GM12878 (cell line): ENCODE results near the gene SEC14L6. TPM values are rescaled to one million over a fixed set of nuclear protein-coding genes. Genes with fewer than 3 reads are reported as not detected.

Experiments
- ATAC-seq: fragments of 200-7000 bp; cut with Tn5 transposase; 3 replicates; pipeline ENCODE4 v1.9.1; 2020; ENCODE audit warnings: mild to moderate bottlenecking, moderate library complexity
- BruUV-seq: library from RNA; stranded (reverse); fragments of 400-500 nt; replicated peaks from 2 replicates; lab custom pipeline; 2021; lab: Mats Ljungman, UMichigan
- CTCF ChIA-PET: fragments of 300-600 bp; sonication (Branson Sonifier 250); formaldehyde crosslinking; extraction: SDS; loops from one replicate; lab custom pipeline; 2021; ENCODE audit warnings: inconsistent platforms; lab: Yijun Ruan, JAX
- POLR2A ChIA-PET: fragments of 350-600 bp; formaldehyde crosslinking; extraction: SDS; loops from one replicate; lab custom pipeline; 2021; ENCODE audit warnings: inconsistent platforms; lab: Charles Lee
- RAD21 ChIA-PET: fragments of 300-600 bp; sonication (Branson Sonifier 250); formaldehyde crosslinking; loops from one replicate; lab custom pipeline; 2023; ENCODE audit warnings: antibody characterized with exemption; ENCODE audit not compliant: unreplicated experiment; lab: Charles Lee
- SMC1A ChIA-PET: fragments of 300-600 bp; sonication (Branson Sonifier 250); formaldehyde crosslinking; loops from one replicate; lab custom pipeline; 2023; ENCODE audit not compliant: unreplicated experiment, uncharacterized antibody; lab: Charles Lee
- DNase-seq: peaks from one replicate; pipeline ENCODE4 v3.0.0-alpha.2; 2011; ENCODE audit warnings: low read depth, low spot score
- FAIRE-seq: peaks from 3 replicates; lab custom pipeline; 2011; peaks lifted over from hg19 to GRCh38; lab: Jason Lieb, UNC
- H2AFZ ChIP-seq: 2 replicates; pipeline ENCODE4 v1.6.0; 2011; ENCODE audit warnings: low read depth, low read length, control low read depth; ENCODE audit not compliant: control insufficient read depth
- H3K27ac ChIP-seq: 2 replicates; pipeline ENCODE4 v1.5.1; 2011; ENCODE audit warnings: control low read depth; ENCODE audit not compliant: control insufficient read depth, insufficient read depth
- H3K27me3 ChIP-seq, 2 experiments: replicated peaks in 1 of 2; 2 replicates each; pipeline versions ENCODE4 v1.6.0 to v1.6.1; 2011; ENCODE audit warnings: low read length in 1 of 2; ENCODE audit not compliant: control insufficient read depth in 2 of 2, insufficient read depth in 2 of 2
- H3K36me3 ChIP-seq, 2 experiments: 2 replicates each; pipeline ENCODE4 v1.5.1; 2011; ENCODE audit warnings: low read length in 1 of 2; ENCODE audit not compliant: control insufficient read depth in 2 of 2, insufficient read depth in 2 of 2
- H3K4me1 ChIP-seq: 2 replicates; pipeline ENCODE4 v1.6.1; 2011; ENCODE audit warnings: mild to moderate bottlenecking, low read length, moderate library complexity, mixed read lengths; ENCODE audit not compliant: control insufficient read depth, insufficient read depth
- H3K4me2 ChIP-seq: 2 replicates; pipeline ENCODE4 v1.6.0; 2011; ENCODE audit warnings: control low read depth; ENCODE audit not compliant: control insufficient read depth, insufficient read depth
- H3K4me3 ChIP-seq: fragments of 200-600 bp; sonication (generic); 2 replicates; pipeline ENCODE4 v1.5.1; 2016
- H3K79me2 ChIP-seq: 2 replicates; pipeline ENCODE4 v1.6.0; 2011; ENCODE audit warnings: low read length; ENCODE audit not compliant: control insufficient read depth, insufficient read depth
- H3K9ac ChIP-seq: 2 replicates; pipeline ENCODE4 v1.8.0; 2011; ENCODE audit warnings: low read length, control low read depth, mixed read lengths; ENCODE audit not compliant: control insufficient read depth, insufficient read depth
- H3K9me3 ChIP-seq: replicated peaks from 3 replicates; pipeline ENCODE4 v1.5.1; 2011; ENCODE audit warnings: mild to moderate bottlenecking, low read length; ENCODE audit not compliant: control insufficient read depth, insufficient read depth
- H4K20me1 ChIP-seq: 2 replicates; pipeline ENCODE4 v1.6.0; 2011; ENCODE audit not compliant: control insufficient read depth, insufficient read depth
- BACH1 ChIP-seq: fragments of 450-650 bp; IDR thresholded peaks from 2 replicates; pipeline ENCODE4 v1.6.1; 2017; ENCODE audit warnings: mild to moderate bottlenecking, borderline replicate concordance
- MEF2A ChIP-seq: IDR thresholded peaks from 2 replicates; pipeline ENCODE4 v1.6.1; 2011; ENCODE audit warnings: low read depth, mild to moderate bottlenecking, low read length, moderate library complexity; ENCODE audit not compliant: insufficient read depth
- POLR2AphosphoS5 ChIP-seq: IDR thresholded peaks from 2 replicates; pipeline ENCODE4 v1.6.1; 2011; ENCODE audit warnings: mild to moderate bottlenecking, low read length, inconsistent platforms
- WGBS: methylation state at CpG from one replicate; pipeline ENCODE4 v1.1.6; 2016; ENCODE audit warnings: low lambda C conversion rate; ENCODE audit not compliant: insufficient replicate concordance, insufficient coverage; ENCODE audit errors: missing lambda C conversion rate; 5-methylcytosine and 5-hydroxymethylcytosine counted together
- in situ Hi-C: fragments of 300-500 bp; cut with MboI; formaldehyde crosslinking; loops from 9 replicates; pipeline ENCODE4 v1.14.3; 2018; ENCODE audit warnings: mixed read lengths
- intact Hi-C: fragments of 100-400 bp; cut with micrococcal nuclease; formaldehyde crosslinking; loops from one replicate; pipeline ENCODE4 v1.14.2; 2022; ENCODE audit not compliant: unreplicated experiment
- polyA plus RNA-seq, 11 experiments: library from polyadenylated mRNA; depleted of rRNA in 4 of 11; unstranded in 6 of 11; stranded (reverse) in 5 of 11; fragments of >200 nt; fragmentation: Nextera tagmentation in 4 of 11; fragmentation: Illumina TruSeq in 1 of 11; extraction: Ambion mirVana in 4 of 11; extraction: Trizol in 1 of 11; gene quantifications; 1 replicate in 1 of 11; 2 replicates in 10 of 11; pipeline versions ENCODE4 v1.2.1 to v1.2.3, GENCODE V29; 2011 to 2016; ENCODE audit warnings: inconsistent platforms in 2 of 11, missing spikeins in 2 of 11, low read depth in 1 of 11
- total RNA-seq, 4 experiments: library from RNA; depleted of rRNA in 3 of 4; stranded (reverse); fragments of >200 nt in 3 of 4; fragmentation: Illumina TruSeq in 1 of 4; extraction: Trizol in 1 of 4; gene quantifications; 2 replicates each; pipeline versions ENCODE4 v1.2.1 to v1.2.3, GENCODE V29; 2013 to 2021
- TF ChIP-seq, protein P1 (sequence below): fragments of 450-650 bp; IDR thresholded peaks from 2 replicates; pipeline ENCODE4 v1.6.1; 2016; ENCODE audit warnings: mild to moderate bottlenecking
- TF ChIP-seq, protein P2 (sequence below): IDR thresholded peaks from 2 replicates; pipeline ENCODE4 v1.6.1; 2011; ENCODE audit warnings: borderline replicate concordance, low read depth, mild to moderate bottlenecking, moderate library complexity, low read length; ENCODE audit not compliant: insufficient read depth, poor library complexity, severe bottlenecking
- TF ChIP-seq, protein P3 (sequence below): fragments of 450-650 bp; IDR thresholded peaks from 2 replicates; pipeline ENCODE4 v1.6.1; 2017; ENCODE audit warnings: mild to moderate bottlenecking, moderate library complexity

SEC14L6 gene
- total and polyA plus RNA-seq, 10 of the 15 experiments (the other 5 are each of a cell fraction or from before 2014, with no cell fraction given), result not detected

- SMC1A ChIA-PET, result no interaction called here
- ATAC-seq (no peak), DNase-seq (no peak), FAIRE-seq (no peak)
- no peaks in the 10 kb centered on the region for H3K27me3 ChIP-seq
- RAD21 ChIA-PET, result no interaction called here
- H3K36me3 ChIP-seq, result peaks cover 8 to 21% of the 10 kb centered on the region in 2 experiments
- H4K20me1 ChIP-seq, result no peaks in the 10 kb centered on the region; the same call in 1 of the 2 replicates
- CTCF ChIA-PET, result no interaction called here
- no peak overlapping the region for H3K4me3 ChIP-seq
- no peaks in the 10 kb centered on the region for H3K4me1 ChIP-seq
- no peak overlapping the region for H3K27ac ChIP-seq
- no peak overlapping the region for H3K9ac ChIP-seq
- no peaks in the 10 kb centered on the region for H3K9me3 ChIP-seq
- H3K79me2 ChIP-seq, result no peaks in the 10 kb centered on the region
- TF ChIP-seq, protein P1, sequence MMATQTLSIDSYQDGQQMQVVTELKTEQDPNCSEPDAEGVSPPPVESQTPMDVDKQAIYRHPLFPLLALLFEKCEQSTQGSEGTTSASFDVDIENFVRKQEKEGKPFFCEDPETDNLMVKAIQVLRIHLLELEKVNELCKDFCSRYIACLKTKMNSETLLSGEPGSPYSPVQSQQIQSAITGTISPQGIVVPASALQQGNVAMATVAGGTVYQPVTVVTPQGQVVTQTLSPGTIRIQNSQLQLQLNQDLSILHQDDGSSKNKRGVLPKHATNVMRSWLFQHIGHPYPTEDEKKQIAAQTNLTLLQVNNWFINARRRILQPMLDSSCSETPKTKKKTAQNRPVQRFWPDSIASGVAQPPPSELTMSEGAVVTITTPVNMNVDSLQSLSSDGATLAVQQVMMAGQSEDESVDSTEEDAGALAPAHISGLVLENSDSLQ, result no peak
- TF ChIP-seq POLR2AphosphoS5, result peak; percentile 27; the same call in 1 of the 2 replicates
- no TSS peak for BruUV-seq
- no peak overlapping the region for H3K4me2 ChIP-seq
- POLR2A ChIA-PET, result no interaction called here
- no peak overlapping the region for H2AFZ ChIP-seq
- 74% methylated on average over 12 of the region's 12 CpGs for WGBS
- intact Hi-C loops (no loop called here), in situ Hi-C loops (no loop called here)
Observed at GRCh38 chr22:30574997-30575671, 28.6 kb upstream of the SEC14L6 start.

DNA sequence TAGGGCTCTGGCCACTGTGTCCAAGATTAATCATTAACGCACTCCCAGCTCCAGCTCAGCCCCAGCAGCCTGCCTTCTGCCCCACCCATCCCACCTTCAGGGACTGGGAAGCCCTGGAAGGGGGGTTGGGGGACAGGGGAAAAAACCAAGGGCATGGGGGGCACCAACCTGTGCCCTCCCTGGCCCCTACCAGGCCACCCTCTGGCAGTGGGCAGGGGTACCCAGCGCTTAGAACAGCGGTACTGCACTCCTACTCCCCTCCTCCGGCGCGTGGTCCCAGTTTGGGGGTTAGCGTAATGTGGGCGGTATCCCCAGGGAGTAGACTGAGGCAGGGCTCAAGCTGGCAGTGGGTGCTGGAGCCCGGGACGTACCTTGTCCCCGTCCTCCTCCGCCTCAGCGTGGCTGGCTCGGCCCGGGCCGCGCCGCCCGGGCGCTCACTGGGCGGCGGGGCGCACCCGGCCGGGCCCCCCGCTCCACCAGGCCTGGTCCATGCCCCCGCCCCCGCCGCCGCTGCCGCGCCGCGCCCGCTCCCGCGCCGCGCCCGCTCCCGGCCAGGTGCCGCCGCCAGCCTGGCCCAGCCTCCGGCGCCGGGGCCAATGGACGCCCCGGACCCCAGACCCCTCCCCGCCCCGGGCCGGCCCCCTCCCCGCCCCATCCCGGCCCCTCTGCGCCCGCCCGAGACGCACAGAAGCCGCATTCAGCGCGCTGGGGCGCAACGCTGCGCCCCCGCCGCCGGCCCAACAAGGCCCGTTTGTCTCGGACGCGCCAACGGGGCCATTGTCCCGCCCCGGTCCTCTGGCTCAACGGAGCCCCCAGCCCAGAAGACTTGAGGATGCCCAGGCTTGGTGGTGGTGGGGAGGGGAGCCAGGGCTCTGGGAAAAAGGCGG is 27.8 kb upstream of the SEC14L6 start, which contains the start of gene GAL3ST1:
Gene GAL3ST1 (minus strand): TSS at position 571 of the 887 bp plus-strand sequence. CDS start 17,273 bp downstream, outside the sequence.
- no peak within 1 kb of the TSS for H3K9ac ChIP-seq
- intact Hi-C loops, result no loop called here
- RAD21 ChIA-PET, result no interaction called here
- TF ChIP-seq MEF2A (no peak), BACH1 (no peak)
- TF ChIP-seq, protein P2, sequence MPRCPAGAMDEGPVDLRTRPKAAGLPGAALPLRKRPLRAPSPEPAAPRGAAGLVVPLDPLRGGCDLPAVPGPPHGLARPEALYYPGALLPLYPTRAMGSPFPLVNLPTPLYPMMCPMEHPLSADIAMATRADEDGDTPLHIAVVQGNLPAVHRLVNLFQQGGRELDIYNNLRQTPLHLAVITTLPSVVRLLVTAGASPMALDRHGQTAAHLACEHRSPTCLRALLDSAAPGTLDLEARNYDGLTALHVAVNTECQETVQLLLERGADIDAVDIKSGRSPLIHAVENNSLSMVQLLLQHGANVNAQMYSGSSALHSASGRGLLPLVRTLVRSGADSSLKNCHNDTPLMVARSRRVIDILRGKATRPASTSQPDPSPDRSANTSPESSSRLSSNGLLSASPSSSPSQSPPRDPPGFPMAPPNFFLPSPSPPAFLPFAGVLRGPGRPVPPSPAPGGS, result no peak
- TF ChIP-seq, protein P3, sequence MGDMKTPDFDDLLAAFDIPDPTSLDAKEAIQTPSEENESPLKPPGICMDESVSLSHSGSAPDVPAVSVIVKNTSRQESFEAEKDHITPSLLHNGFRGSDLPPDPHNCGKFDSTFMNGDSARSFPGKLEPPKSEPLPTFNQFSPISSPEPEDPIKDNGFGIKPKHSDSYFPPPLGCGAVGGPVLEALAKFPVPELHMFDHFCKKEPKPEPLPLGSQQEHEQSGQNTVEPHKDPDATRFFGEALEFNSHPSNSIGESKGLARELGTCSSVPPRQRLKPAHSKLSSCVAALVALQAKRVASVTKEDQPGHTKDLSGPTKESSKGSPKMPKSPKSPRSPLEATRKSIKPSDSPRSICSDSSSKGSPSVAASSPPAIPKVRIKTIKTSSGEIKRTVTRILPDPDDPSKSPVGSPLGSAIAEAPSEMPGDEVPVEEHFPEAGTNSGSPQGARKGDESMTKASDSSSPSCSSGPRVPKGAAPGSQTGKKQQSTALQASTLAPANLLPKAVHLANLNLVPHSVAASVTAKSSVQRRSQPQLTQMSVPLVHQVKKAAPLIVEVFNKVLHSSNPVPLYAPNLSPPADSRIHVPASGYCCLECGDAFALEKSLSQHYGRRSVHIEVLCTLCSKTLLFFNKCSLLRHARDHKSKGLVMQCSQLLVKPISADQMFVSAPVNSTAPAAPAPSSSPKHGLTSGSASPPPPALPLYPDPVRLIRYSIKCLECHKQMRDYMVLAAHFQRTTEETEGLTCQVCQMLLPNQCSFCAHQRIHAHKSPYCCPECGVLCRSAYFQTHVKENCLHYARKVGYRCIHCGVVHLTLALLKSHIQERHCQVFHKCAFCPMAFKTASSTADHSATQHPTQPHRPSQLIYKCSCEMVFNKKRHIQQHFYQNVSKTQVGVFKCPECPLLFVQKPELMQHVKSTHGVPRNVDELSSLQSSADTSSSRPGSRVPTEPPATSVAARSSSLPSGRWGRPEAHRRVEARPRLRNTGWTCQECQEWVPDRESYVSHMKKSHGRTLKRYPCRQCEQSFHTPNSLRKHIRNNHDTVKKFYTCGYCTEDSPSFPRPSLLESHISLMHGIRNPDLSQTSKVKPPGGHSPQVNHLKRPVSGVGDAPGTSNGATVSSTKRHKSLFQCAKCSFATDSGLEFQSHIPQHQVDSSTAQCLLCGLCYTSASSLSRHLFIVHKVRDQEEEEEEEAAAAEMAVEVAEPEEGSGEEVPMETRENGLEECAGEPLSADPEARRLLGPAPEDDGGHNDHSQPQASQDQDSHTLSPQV, result no peak

More for the DNA sequence above, 27.8 kb upstream of the SEC14L6 start, which contains the start of gene GAL3ST1:
- Histone ChIP-seq H3K36me3 (peaks cover 7 to 13% of the 10 kb centered on the region in 2 experiments), H3K27me3 (no peaks in the 10 kb centered on the region), H4K20me1 (no peaks in the 10 kb centered on the region; the same call in 1 of the 2 replicates), H3K27ac (no peak within 1 kb of the TSS), H3K9me3 (no peaks in the 10 kb centered on the region), H3K4me3 (no peak within 1 kb of the TSS), H3K4me1 (no peaks in the 10 kb centered on the region), H3K79me2 (no peaks in the 10 kb centered on the region), H2AFZ (no peak within 1 kb of the TSS), H3K4me2 (no peak within 1 kb of the TSS)
- no peak for FAIRE-seq
- ChIA-PET POLR2A (no interaction called here), CTCF (no interaction called here), SMC1A (no interaction called here)
- no TSS peak for BruUV-seq
- ATAC-seq, result no peak; the same call in 2 of the 3 replicates
- WGBS, result 33% methylated on average over 31 of the region's 75 CpGs
- in situ Hi-C loops, result no loop called here
- no peak for DNase-seq
